SK-N-SH (cell line): ENCODE data around the gene TRPV6. TPM values are rescaled to one million over a fixed set of nuclear protein-coding genes. Genes with fewer than 3 reads are reported as not detected.

Source experiments
- CTCF ChIA-PET: fragments of 300-600, 350-600 bp; formaldehyde crosslinking; extraction: SDS; loops from one replicate; lab custom pipeline; 2021; lab: Yijun Ruan, JAX
- POLR2A ChIA-PET: fragments of 350-600 bp; sonication (Branson Sonifier 250); formaldehyde crosslinking; extraction: SDS; loops from one replicate; lab custom pipeline; 2020; ENCODE audit warnings: antibody characterized with exemption, inconsistent platforms; lab: Yijun Ruan, JAX
- DNase-seq: peaks from one replicate; pipeline ENCODE4 v3.0.0; 2012
- H2AFZ ChIP-seq: fragments of 200-600 bp; sonication (generic); 2 replicates; pipeline ENCODE4 v1.8.1; 2016; ENCODE audit warnings: antibody characterized with exemption, mild to moderate bottlenecking, low read depth
- H3F3A ChIP-seq: fragments of 200-600 bp; sonication (generic); replicated peaks from 2 replicates; pipeline ENCODE3; 2016; ENCODE audit warnings: antibody characterized with exemption, mild to moderate bottlenecking; ENCODE audit not compliant: insufficient read depth
- H3K27ac ChIP-seq, 2 experiments: fragments of 200-500 bp in 1 of 2; fragments of 200-600 bp in 1 of 2; sonication (Bioruptor generic) in 1 of 2; sonication (generic), shearing (Covaris generic) in 1 of 2; 2 replicates each; pipeline versions ENCODE4 v1.5.1 to v1.6.1; 2014 to 2016; ENCODE audit warnings: low read depth in 2 of 2, inconsistent platforms in 1 of 2, low read length in 1 of 2, mild to moderate bottlenecking in 1 of 2, mixed read lengths in 1 of 2
- H3K27me3 ChIP-seq: fragments of 200-600 bp; sonication (generic), shearing (Covaris generic); 2 replicates; pipeline ENCODE4 v1.6.1; 2016; ENCODE audit warnings: mixed run types; ENCODE audit not compliant: insufficient read depth
- H3K36me3 ChIP-seq, 2 experiments: fragments of 200-500 bp in 1 of 2; fragments of 200-600 bp in 1 of 2; sonication (Bioruptor generic) in 1 of 2; sonication (generic) in 1 of 2; replicated peaks in 1 of 2; 2 replicates each; pipeline versions ENCODE3 to v1.5.1; 2014 to 2016; ENCODE audit warnings: low read length in 1 of 2, mild to moderate bottlenecking in 1 of 2; ENCODE audit not compliant: insufficient read depth in 2 of 2, control insufficient read depth in 1 of 2
- H3K4me1 ChIP-seq, 2 experiments: fragments of 200-500 bp in 1 of 2; fragments of 200-600 bp in 1 of 2; sonication (Bioruptor generic) in 1 of 2; sonication (generic), shearing (Covaris generic) in 1 of 2; 2 replicates each; pipeline versions ENCODE4 v1.5.1 to v1.6.1; 2014 to 2016; ENCODE audit warnings: low read depth in 1 of 2, low read length in 1 of 2, mixed run types in 1 of 2; ENCODE audit not compliant: insufficient read depth in 2 of 2, control insufficient read depth in 1 of 2
- H3K4me2 ChIP-seq: fragments of 200-600 bp; sonication (generic), shearing (Covaris generic); 2 replicates; pipeline ENCODE4 v1.6.1; 2017; ENCODE audit warnings: mixed run types
- H3K4me3 ChIP-seq, 2 experiments: fragments of 200-500 bp in 1 of 2; fragments of 200-600 bp in 1 of 2; sonication (Bioruptor generic) in 1 of 2; sonication (generic), shearing (Covaris generic) in 1 of 2; 2 replicates each; pipeline versions ENCODE4 v1.5.1 to v1.8.1; 2014 to 2016; ENCODE audit warnings: low read depth in 2 of 2, inconsistent platforms in 1 of 2, low read length in 1 of 2, mild to moderate bottlenecking in 1 of 2, mixed read lengths in 1 of 2, moderate library complexity in 1 of 2
- H3K79me2 ChIP-seq: fragments of 200-600 bp; sonication (generic); 2 replicates; pipeline ENCODE4 v1.8.1; 2017; ENCODE audit warnings: mild to moderate bottlenecking; ENCODE audit not compliant: insufficient read depth
- H3K9ac ChIP-seq: fragments of 200-600 bp; sonication (generic); 2 replicates; pipeline ENCODE4 v1.6.1; 2017; ENCODE audit warnings: mixed run types
- H3K9me2 ChIP-seq: fragments of 200-600 bp; sonication (generic); 2 replicates; pipeline ENCODE4 v1.6.1; 2017; ENCODE audit warnings: mixed run types
- H3K9me3 ChIP-seq: fragments of 200-600 bp; sonication (generic); 2 replicates; pipeline ENCODE4 v1.6.1; 2017; ENCODE audit warnings: mixed run types, mild to moderate bottlenecking, moderate library complexity
- H4K20me1 ChIP-seq: fragments of 200-600 bp; sonication (generic); 2 replicates; pipeline ENCODE4 v1.6.1; 2017; ENCODE audit warnings: mild to moderate bottlenecking, mixed run types; ENCODE audit not compliant: insufficient read depth
- CHD2 ChIP-seq: fragments of 150-350 bp; IDR thresholded peaks from 2 replicates; pipeline ENCODE4 v1.6.1; 2018; ENCODE audit warnings: low read length; ENCODE audit not compliant: partially characterized antibody
- EP300 ChIP-seq, 2 experiments: IDR thresholded peaks; 2 replicates each; pipeline versions ENCODE4 v1.4.0 to v1.6.1; 2012; ENCODE audit warnings: borderline replicate concordance in 1 of 2, low read depth in 1 of 2, low read length in 1 of 2
- FOSL2 ChIP-seq: IDR thresholded peaks from 2 replicates; pipeline ENCODE4 v1.4.0; 2012; ENCODE audit warnings: low read depth, mild to moderate bottlenecking, moderate library complexity, borderline replicate concordance
- FOXM1 ChIP-seq: IDR thresholded peaks from 2 replicates; pipeline ENCODE4 v1.4.0; 2012; ENCODE audit warnings: low read depth, mild to moderate bottlenecking
- GABPA ChIP-seq: IDR thresholded peaks from 2 replicates; pipeline ENCODE4 v1.4.0; 2012; ENCODE audit warnings: low read depth, mild to moderate bottlenecking
- JUND ChIP-seq: IDR thresholded peaks from 2 replicates; pipeline ENCODE4 v1.4.0; 2012
- MXI1 ChIP-seq: IDR thresholded peaks from 2 replicates; pipeline ENCODE4 v1.6.1; 2012; ENCODE audit warnings: mild to moderate bottlenecking, low read depth, low read length, improper control_type of control experiment
- NFIC ChIP-seq: IDR thresholded peaks from 2 replicates; pipeline ENCODE4 v1.4.0; 2012; ENCODE audit warnings: borderline replicate concordance
- NRF1 ChIP-seq: IDR thresholded peaks from 2 replicates; pipeline ENCODE4 v1.6.1; 2012; ENCODE audit warnings: low read depth, mild to moderate bottlenecking, low read length
- POLR2AphosphoS5 ChIP-seq: IDR thresholded peaks from 2 replicates; pipeline ENCODE4 v1.6.1; 2012; ENCODE audit warnings: low read depth, low read length
- RCOR1 ChIP-seq: fragments of 150-350 bp; IDR thresholded peaks from 2 replicates; pipeline ENCODE4 v1.6.1; 2017; ENCODE audit warnings: antibody characterized with exemption, low read length
- TAF1 ChIP-seq: IDR thresholded peaks from 2 replicates; pipeline ENCODE4 v1.6.1; 2012; ENCODE audit warnings: low read depth, mild to moderate bottlenecking, low read length, moderate library complexity, borderline replicate concordance
- TCF12 ChIP-seq: IDR thresholded peaks from 2 replicates; pipeline ENCODE4 v1.4.0; 2012
- TEAD4 ChIP-seq: IDR thresholded peaks from 2 replicates; pipeline ENCODE4 v1.4.0; 2012; ENCODE audit warnings: mild to moderate bottlenecking, borderline replicate concordance; ENCODE audit not compliant: insufficient read depth
- YY1 ChIP-seq: IDR thresholded peaks from 2 replicates; pipeline ENCODE4 v1.4.0; 2012; ENCODE audit warnings: low read depth, mild to moderate bottlenecking
- WGBS: methylation state at CpG from one replicate; pipeline ENCODE4 v1.1.6; 2017; ENCODE audit warnings: low lambda C conversion rate; 5-methylcytosine and 5-hydroxymethylcytosine counted together
- polyA plus RNA-seq, 3 experiments: library from polyadenylated mRNA; depleted of rRNA; stranded (reverse); fragments of >200 nt; gene quantifications; 2 replicates each; pipeline ENCODE4 v1.2.3, GENCODE V29; 2012
- TF ChIP-seq, protein P1 (sequence below): fragments of 150-350 bp; IDR thresholded peaks from 2 replicates; pipeline ENCODE4 v1.6.1; 2017; ENCODE audit warnings: antibody characterized with exemption, low read length, low read depth, borderline replicate concordance
- TF ChIP-seq, protein P2 (sequence below): IDR thresholded peaks from 2 replicates; pipeline ENCODE4 v1.4.0; 2012; ENCODE audit warnings: low read depth, borderline replicate concordance
- TF ChIP-seq, protein P3 (sequence below): fragments of 200-600 bp; sonication (generic); IDR thresholded peaks from 2 replicates; pipeline ENCODE4 v1.6.1; 2017; ENCODE audit warnings: antibody characterized with exemption, mild to moderate bottlenecking, moderate library complexity
- TF ChIP-seq, protein P4 (sequence below): IDR thresholded peaks from 2 replicates; pipeline ENCODE4; 2012
- TF ChIP-seq, protein P5 (sequence below): IDR thresholded peaks from 2 replicates; pipeline ENCODE4 v1.4.0; 2012; ENCODE audit warnings: low read depth, borderline replicate concordance

The TRPV6 gene
- polyA plus RNA-seq, 1 of the 3 experiments (the other 2 are of a cell fraction) = not detected

DNA sequence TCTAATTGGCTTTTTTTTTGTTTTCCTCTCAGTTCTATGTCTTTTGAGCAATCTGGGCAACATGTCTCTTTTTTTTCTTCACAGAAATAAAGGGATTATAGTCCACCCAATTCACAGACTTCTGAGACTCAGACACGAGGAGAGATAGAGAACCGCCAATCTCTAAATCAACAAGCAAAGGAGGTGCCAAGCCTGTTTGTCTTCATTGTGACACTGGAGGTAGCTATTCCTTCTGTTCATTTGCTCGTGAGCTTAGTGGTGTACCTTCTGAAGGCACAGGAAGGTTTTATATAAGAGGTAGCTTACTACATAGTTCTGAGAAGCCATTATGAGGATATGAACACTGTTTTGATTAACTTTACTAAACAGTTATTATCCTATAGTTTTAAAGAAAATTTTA lies 24.6 kb downstream of the TRPV6 start:
- Histone ChIP-seq H3K4me3 (no peak overlapping the region), H3K9me2 (no peaks in the 10 kb centered on the region), H3K4me1 (no peaks in the 10 kb centered on the region; a peak in 2 of 4 replicates), H3K79me2 (no peaks in the 10 kb centered on the region), H3K36me3 (no peaks in the 10 kb centered on the region), H2AFZ (no peak overlapping the region), H3K4me2 (no peak overlapping the region), H4K20me1 (0 out of 2 replicates have a peak, but pooled peaks cover 4% of the 10 kb centered on the region), H3K27me3 (peaks cover 11% of the 10 kb centered on the region), H3K27ac (no peak overlapping the region), H3F3A (peaks cover 5% of the 10 kb centered on the region), H3K9me3 (no peaks in the 10 kb centered on the region), H3K9ac (no peak overlapping the region)
- POLR2A ChIA-PET = no interaction called here
- no peak for DNase-seq
- 46% methylated on average over 3 of the region's 3 CpGs for WGBS
- CTCF ChIA-PET = interaction anchor here (0.9 to 7.8 kb wide), 11 partner anchors 6 to 354 kb away, joined by 3 to 154 read pairs (median 4); no protein-coding TSS in a partner anchor
- TF ChIP-seq FOSL2 = no peak
- no peak for TF ChIP-seq TCF12
- TF ChIP-seq FOXM1 = no peak
- TF ChIP-seq, protein P1, sequence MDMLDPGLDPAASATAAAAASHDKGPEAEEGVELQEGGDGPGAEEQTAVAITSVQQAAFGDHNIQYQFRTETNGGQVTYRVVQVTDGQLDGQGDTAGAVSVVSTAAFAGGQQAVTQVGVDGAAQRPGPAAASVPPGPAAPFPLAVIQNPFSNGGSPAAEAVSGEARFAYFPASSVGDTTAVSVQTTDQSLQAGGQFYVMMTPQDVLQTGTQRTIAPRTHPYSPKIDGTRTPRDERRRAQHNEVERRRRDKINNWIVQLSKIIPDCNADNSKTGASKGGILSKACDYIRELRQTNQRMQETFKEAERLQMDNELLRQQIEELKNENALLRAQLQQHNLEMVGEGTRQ = no peak
- TF ChIP-seq JUND = no peak
- TF ChIP-seq CHD2 = no peak
- no peak for TF ChIP-seq RCOR1
- TF ChIP-seq, all 33 proteins: peak for 0

DNA sequence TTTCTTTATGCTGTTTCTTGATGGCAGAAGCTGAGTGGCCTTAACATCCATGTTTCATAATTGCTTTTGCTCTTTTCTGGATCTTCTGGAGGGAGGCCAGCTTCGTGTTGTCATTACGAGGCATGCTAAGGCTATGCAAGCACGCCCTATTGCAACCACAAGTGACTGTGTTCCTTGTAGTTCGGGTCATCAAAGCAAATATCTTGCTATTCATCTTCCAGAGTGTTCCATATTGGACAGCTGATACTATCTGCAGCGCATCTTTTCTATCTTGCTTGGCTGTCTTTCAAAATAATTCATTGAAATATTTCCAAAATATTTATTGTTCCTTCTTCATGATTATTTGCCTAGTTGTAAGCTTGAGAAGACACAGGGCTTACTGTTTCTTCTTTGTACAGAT lies 25.7 kb downstream of the TRPV6 start:
- Histone ChIP-seq H3K9me2 (no peaks in the 10 kb centered on the region), H2AFZ (no peak overlapping the region), H3F3A (peaks cover 5% of the 10 kb centered on the region), H3K79me2 (no peaks in the 10 kb centered on the region), H3K9me3 (no peaks in the 10 kb centered on the region), H3K4me3 (no peak overlapping the region), H3K9ac (no peak overlapping the region), H3K27ac (no peak overlapping the region), H3K4me1 (peaks cover 0 to 9% of the 10 kb centered on the region in 2 experiments; a peak in 2 of 4 replicates), H3K4me2 (no peak overlapping the region), H3K27me3 (peaks cover 17% of the 10 kb centered on the region), H4K20me1 (0 out of 2 replicates have a peak, but pooled peaks cover 4% of the 10 kb centered on the region), H3K36me3 (no peaks in the 10 kb centered on the region)
- WGBS = 10% methylated on average over 5 of the region's 5 CpGs
- DNase-seq = no peak
- ChIA-PET CTCF (interaction anchor here (0.6 to 7.8 kb wide), 9 partner anchors 7 to 1910 kb away, joined by 3 to 154 read pairs (median 4); no protein-coding TSS in a partner anchor), POLR2A (no interaction called here)
- TF ChIP-seq YY1 (no peak), TEAD4 (peak; percentile 36; the same call in 1 of the 2 replicates), GABPA (no peak), NRF1 (no peak), TCF12 (peak; percentile 65), TAF1 (no peak), JUND (peak; percentile 50), NFIC (peak; percentile 78), POLR2AphosphoS5 (no peak), RCOR1 (no peak), EP300 (IDR thresholded peaks at IDR 0.05; ENCODE audit: borderline replicate concordance in 1 of 2, low read depth in 1 of 2, low read length in 1 of 2) (peak in 1 of 2 experiments; percentile 55; a peak in 1 of 4 replicates), MXI1 (no peak)
- TF ChIP-seq, protein P2, sequence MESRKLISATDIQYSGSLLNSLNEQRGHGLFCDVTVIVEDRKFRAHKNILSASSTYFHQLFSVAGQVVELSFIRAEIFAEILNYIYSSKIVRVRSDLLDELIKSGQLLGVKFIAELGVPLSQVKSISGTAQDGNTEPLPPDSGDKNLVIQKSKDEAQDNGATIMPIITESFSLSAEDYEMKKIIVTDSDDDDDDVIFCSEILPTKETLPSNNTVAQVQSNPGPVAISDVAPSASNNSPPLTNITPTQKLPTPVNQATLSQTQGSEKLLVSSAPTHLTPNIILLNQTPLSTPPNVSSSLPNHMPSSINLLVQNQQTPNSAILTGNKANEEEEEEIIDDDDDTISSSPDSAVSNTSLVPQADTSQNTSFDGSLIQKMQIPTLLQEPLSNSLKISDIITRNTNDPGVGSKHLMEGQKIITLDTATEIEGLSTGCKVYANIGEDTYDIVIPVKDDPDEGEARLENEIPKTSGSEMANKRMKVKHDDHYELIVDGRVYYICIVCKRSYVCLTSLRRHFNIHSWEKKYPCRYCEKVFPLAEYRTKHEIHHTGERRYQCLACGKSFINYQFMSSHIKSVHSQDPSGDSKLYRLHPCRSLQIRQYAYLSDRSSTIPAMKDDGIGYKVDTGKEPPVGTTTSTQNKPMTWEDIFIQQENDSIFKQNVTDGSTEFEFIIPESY = no peak
- TF ChIP-seq, protein P1 = no peak
- TF ChIP-seq, protein P3, sequence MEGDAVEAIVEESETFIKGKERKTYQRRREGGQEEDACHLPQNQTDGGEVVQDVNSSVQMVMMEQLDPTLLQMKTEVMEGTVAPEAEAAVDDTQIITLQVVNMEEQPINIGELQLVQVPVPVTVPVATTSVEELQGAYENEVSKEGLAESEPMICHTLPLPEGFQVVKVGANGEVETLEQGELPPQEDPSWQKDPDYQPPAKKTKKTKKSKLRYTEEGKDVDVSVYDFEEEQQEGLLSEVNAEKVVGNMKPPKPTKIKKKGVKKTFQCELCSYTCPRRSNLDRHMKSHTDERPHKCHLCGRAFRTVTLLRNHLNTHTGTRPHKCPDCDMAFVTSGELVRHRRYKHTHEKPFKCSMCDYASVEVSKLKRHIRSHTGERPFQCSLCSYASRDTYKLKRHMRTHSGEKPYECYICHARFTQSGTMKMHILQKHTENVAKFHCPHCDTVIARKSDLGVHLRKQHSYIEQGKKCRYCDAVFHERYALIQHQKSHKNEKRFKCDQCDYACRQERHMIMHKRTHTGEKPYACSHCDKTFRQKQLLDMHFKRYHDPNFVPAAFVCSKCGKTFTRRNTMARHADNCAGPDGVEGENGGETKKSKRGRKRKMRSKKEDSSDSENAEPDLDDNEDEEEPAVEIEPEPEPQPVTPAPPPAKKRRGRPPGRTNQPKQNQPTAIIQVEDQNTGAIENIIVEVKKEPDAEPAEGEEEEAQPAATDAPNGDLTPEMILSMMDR = no peak
- TF ChIP-seq, protein P4, sequence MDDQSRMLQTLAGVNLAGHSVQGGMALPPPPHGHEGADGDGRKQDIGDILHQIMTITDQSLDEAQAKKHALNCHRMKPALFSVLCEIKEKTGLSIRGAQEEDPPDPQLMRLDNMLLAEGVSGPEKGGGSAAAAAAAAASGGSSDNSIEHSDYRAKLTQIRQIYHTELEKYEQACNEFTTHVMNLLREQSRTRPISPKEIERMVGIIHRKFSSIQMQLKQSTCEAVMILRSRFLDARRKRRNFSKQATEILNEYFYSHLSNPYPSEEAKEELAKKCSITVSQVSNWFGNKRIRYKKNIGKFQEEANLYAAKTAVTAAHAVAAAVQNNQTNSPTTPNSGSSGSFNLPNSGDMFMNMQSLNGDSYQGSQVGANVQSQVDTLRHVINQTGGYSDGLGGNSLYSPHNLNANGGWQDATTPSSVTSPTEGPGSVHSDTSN = peak; percentile 54; the same call in 1 of the 2 replicates
- TF ChIP-seq, protein P5, sequence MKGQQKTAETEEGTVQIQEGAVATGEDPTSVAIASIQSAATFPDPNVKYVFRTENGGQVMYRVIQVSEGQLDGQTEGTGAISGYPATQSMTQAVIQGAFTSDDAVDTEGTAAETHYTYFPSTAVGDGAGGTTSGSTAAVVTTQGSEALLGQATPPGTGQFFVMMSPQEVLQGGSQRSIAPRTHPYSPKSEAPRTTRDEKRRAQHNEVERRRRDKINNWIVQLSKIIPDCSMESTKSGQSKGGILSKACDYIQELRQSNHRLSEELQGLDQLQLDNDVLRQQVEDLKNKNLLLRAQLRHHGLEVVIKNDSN = no peak
